HG03432 (cell line): ENCODE measurements around the gene CCDC59.
"Not testable (repeated sequence)": the region's sequence is repeated elsewhere in the genome, so short reads cannot be mapped to it uniquely, and the experiment has no call there.

Experiments used
- ATAC-seq: cut with Tn5 transposase; IDR thresholded peaks from one replicate; pipeline ENCODE4 v1.9.1; 2021; ENCODE audit warnings: mild to moderate bottlenecking, moderate library complexity; ENCODE audit not compliant: unreplicated experiment

Gene CCDC59

GRCh38 chr12:82358200-82359114 lies at the start of gene CCDC59, which contains the start of gene METTL25:
Gene CCDC59, minus strand, starts transcription at chr12:82358387. Its CDS starts 11 bp downstream, at chr12:82358376.
Gene METTL25, plus strand, starts transcription at chr12:82358529. Its CDS starts 37 bp downstream, at chr12:82358566.
- peak; percentile 94 for ATAC-seq

GRCh38 chr12:82407481-82407880 lies 49.3 kb upstream of the CCDC59 start:
- ATAC-seq: no peak

GRCh38 chr12:82406651-82407050 lies 48.5 kb upstream of the CCDC59 start:
- no peak for ATAC-seq

GRCh38 chr12:82400819-82401218 lies 42.6 kb upstream of the CCDC59 start:
- ATAC-seq: no peak

- ATAC-seq: no peak
Observed at GRCh38 chr12:82398879-82399278, 40.7 kb upstream of the CCDC59 start.

- ATAC-seq: peak; percentile 66
Observed at GRCh38 chr12:82383930-82384552, 25.9 kb upstream of the CCDC59 start.

GRCh38 chr12:82378997-82379396 lies 20.8 kb upstream of the CCDC59 start:
- no peak for ATAC-seq

- ATAC-seq: no peak
Observed at GRCh38 chr12:82375201-82375600, 17.0 kb upstream of the CCDC59 start.

GRCh38 chr12:82366197-82366596 lies 8.0 kb upstream of the CCDC59 start:
- peak; percentile 47 for ATAC-seq

- ATAC-seq: no peak
Observed at GRCh38 chr12:82363990-82364389, 5.8 kb upstream of the CCDC59 start.

- ATAC-seq: no peak
Observed at GRCh38 chr12:82361461-82361915, 3.3 kb upstream of the CCDC59 start.

GRCh38 chr12:82360834-82361233 lies 2.6 kb upstream of the CCDC59 start:
- not testable (repeated sequence) for ATAC-seq

- ATAC-seq: peak; percentile 18
Observed at GRCh38 chr12:82359115-82359478, 910 bp upstream of the CCDC59 start.

- ATAC-seq: no peak
Observed at GRCh38 chr12:82357845-82358199, 365 bp downstream of the CCDC59 start.

- no peak for ATAC-seq
Observed at GRCh38 chr12:82357340-82357739, 847 bp downstream of the CCDC59 start.

GRCh38 chr12:82351390-82351789 lies 6.8 kb downstream of the CCDC59 start:
- no peak for ATAC-seq

GRCh38 chr12:82350161-82350560 lies 8.0 kb downstream of the CCDC59 start:
- no peak for ATAC-seq

GRCh38 chr12:82329508-82329907 lies 28.7 kb downstream of the CCDC59 start:
- no peak for ATAC-seq

GRCh38 chr12:82327861-82328260 lies 30.3 kb downstream of the CCDC59 start:
- no peak for ATAC-seq

- peak; percentile 73 for ATAC-seq
Observed at GRCh38 chr12:82326905-82327503, 31.2 kb downstream of the CCDC59 start.

- ATAC-seq: no peak
Observed at GRCh38 chr12:82325540-82326336, 32.4 kb downstream of the CCDC59 start.
